Gastroesophageal sphincter (tissue), 4 donors: ENCODE results near the gene BMP7. TPM values are rescaled to one million over a fixed set of nuclear protein-coding genes. Genes with fewer than 3 reads are reported as not detected.

ENCODE experiments used
- ATAC-seq: fragments of 150-250 bp; one replicate; pipeline ENCODE4 v1.9.1; 2016; ENCODE audit warnings: mild to moderate bottlenecking, moderate library complexity
- H3K27ac ChIP-seq, 4 donors: fragments of 200-600 bp; sonication (generic) in 3 of 4; 1 replicate in 3 of 4; 2 replicates in 1 of 4; pipeline ENCODE4 v1.5.1; 2016 to 2019
- H3K27me3 ChIP-seq: fragments of 200-600 bp; sonication (generic); one replicate; pipeline ENCODE4 v1.5.1; 2019
- H3K36me3 ChIP-seq, 2 donors: fragments of 200-600 bp; sonication (generic); one replicate each; pipeline ENCODE4 v1.5.1; 2019; ENCODE audit warnings: control low read depth in 1 of 2
- H3K4me1 ChIP-seq, 3 donors: fragments of 200-600 bp; sonication (generic); 1 replicate in 2 of 3; 2 replicates in 1 of 3; pipeline ENCODE4 v1.5.1; 2016 to 2019; ENCODE audit warnings: control low read depth in 2 of 3
- H3K4me3 ChIP-seq, 2 donors: fragments of 200-600 bp; sonication (generic); one replicate each; pipeline ENCODE4 v1.5.1; 2019; ENCODE audit warnings: mild to moderate bottlenecking in 1 of 2, moderate library complexity in 1 of 2
- H3K9me3 ChIP-seq, 3 donors: fragments of 200-600 bp; sonication (generic); one replicate each; pipeline ENCODE4 v1.5.1; 2017 to 2019; ENCODE audit warnings: control low read depth in 2 of 3
- EP300 ChIP-seq: sonication (generic); formaldehyde crosslinking; IDR thresholded peaks from one replicate; pipeline ENCODE4 v1.6.1; 2017; ENCODE audit warnings: antibody characterized with exemption, mild to moderate bottlenecking
- POLR2A ChIP-seq, 2 donors: fragments of 450-650 bp; IDR thresholded peaks; one replicate each; pipeline ENCODE4 v1.6.1; 2017; ENCODE audit warnings: antibody characterized with exemption in 2 of 2, mild to moderate bottlenecking in 2 of 2, moderate library complexity in 1 of 2
- POLR2AphosphoS5 ChIP-seq: sonication (generic); formaldehyde crosslinking; IDR thresholded peaks from one replicate; pipeline ENCODE4 v1.6.1; 2017; ENCODE audit warnings: antibody characterized with exemption
- WGBS, 2 donors: methylation state at CpG; one replicate each; pipeline ENCODE4 v1.1.5; 2018; ENCODE audit warnings: low coverage in 1 of 2; 5-methylcytosine and 5-hydroxymethylcytosine counted together
- total RNA-seq, 4 donors: library from RNA; depleted of rRNA; stranded (reverse); fragments of >200 nt; gene quantifications; one replicate each; pipeline ENCODE4 v1.1.0, GENCODE V29; 2016
- TF ChIP-seq, protein P1 (sequence below), 4 experiments: fragments of 200-600 bp in 2 of 4; fragments of 450-650 bp in 2 of 4; sonication (generic) in 1 of 4; IDR thresholded peaks; one replicate each; pipeline ENCODE4 v1.5.1; 2017 to 2019; ENCODE audit warnings: antibody characterized with exemption in 4 of 4, mild to moderate bottlenecking in 2 of 4, moderate library complexity in 2 of 4

BMP7 gene
- total RNA-seq, 4 donors from 2014 or later = 0.16 to 10.8 (median 5.0) TPM

DNA sequence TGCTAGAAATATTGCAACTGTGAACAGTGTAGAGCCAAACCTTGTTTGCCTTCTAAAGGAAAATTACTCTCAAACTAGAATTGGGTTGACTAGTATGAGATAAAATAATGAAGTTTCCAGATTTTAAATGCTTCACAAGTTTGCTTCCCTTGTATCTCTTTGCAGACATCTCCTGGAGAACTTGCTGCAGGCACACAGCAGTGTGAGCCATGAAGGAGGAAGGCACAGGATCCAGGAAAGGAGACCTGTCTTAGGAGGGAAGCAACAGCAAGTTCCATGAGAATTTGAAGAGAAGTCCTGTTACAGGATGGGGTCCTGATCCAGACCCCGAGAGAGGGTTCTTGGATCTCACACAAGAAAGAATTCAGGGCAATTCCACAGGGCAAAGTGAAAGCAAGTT, 115.9 kb downstream of the BMP7 start:
- Histone ChIP-seq H3K36me3 (no peaks in the 10 kb centered on the region), H3K4me1 (no peaks in the 10 kb centered on the region), H3K27me3 (peaks cover 36% of the 10 kb centered on the region), H3K27ac (no peak overlapping the region), H3K4me3 (no peak overlapping the region), H3K9me3 (peaks cover 0 to 10% (median 0%) of the 10 kb centered on the region in 3 donors)
- ATAC-seq = no peak
- WGBS, 2 donors = 69 to 80% methylated on average over 1 of the region's 1 CpG
- TF ChIP-seq, protein P1, sequence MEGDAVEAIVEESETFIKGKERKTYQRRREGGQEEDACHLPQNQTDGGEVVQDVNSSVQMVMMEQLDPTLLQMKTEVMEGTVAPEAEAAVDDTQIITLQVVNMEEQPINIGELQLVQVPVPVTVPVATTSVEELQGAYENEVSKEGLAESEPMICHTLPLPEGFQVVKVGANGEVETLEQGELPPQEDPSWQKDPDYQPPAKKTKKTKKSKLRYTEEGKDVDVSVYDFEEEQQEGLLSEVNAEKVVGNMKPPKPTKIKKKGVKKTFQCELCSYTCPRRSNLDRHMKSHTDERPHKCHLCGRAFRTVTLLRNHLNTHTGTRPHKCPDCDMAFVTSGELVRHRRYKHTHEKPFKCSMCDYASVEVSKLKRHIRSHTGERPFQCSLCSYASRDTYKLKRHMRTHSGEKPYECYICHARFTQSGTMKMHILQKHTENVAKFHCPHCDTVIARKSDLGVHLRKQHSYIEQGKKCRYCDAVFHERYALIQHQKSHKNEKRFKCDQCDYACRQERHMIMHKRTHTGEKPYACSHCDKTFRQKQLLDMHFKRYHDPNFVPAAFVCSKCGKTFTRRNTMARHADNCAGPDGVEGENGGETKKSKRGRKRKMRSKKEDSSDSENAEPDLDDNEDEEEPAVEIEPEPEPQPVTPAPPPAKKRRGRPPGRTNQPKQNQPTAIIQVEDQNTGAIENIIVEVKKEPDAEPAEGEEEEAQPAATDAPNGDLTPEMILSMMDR (IDR thresholded peaks at IDR 0.05) = no peak
- TF ChIP-seq EP300 (no peak), POLR2A (IDR thresholded peaks at IDR 0.05) (no peak), POLR2AphosphoS5 (no peak)

DNA sequence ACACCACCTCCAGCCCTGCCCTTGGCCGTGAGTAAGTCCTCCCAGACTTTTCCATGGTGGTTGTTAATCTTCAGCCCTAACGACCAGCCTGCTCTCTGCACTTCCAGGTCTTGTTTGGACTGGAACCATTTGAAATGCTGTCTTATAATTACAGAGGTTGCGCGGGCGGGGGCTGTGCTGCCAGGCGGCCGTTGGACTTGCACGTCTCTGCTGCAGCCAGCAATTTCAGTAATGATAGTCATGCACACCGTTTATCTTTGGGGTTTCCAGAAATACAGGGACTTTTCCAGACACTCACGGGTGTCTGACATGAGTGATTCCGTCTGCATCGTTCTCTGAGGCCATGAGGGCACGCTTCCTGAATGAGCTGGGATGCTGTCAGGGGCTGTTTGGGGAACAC, 118.2 kb downstream of the BMP7 start:
- no peak for ATAC-seq
- no peak for TF ChIP-seq POLR2A (IDR thresholded peaks at IDR 0.05)
- no peak for TF ChIP-seq EP300
- TF ChIP-seq, protein P1 (IDR thresholded peaks at IDR 0.05) = no peak
- no peak for TF ChIP-seq POLR2AphosphoS5
- WGBS, 2 donors = 13% methylated on average over 5 of the region's 13 CpGs; no CpG with 5 or more reads in 1 of the 2 donors
- peaks cover 45% of the 10 kb centered on the region for H3K27me3 ChIP-seq
- H3K4me1 ChIP-seq = no peaks in the 10 kb centered on the region
- peaks cover 0 to 10% (median 0%) of the 10 kb centered on the region in 3 donors for H3K9me3 ChIP-seq
- H3K36me3 ChIP-seq = no peaks in the 10 kb centered on the region
- H3K27ac ChIP-seq = no peak overlapping the region
- H3K4me3 ChIP-seq = no peak overlapping the region

DNA sequence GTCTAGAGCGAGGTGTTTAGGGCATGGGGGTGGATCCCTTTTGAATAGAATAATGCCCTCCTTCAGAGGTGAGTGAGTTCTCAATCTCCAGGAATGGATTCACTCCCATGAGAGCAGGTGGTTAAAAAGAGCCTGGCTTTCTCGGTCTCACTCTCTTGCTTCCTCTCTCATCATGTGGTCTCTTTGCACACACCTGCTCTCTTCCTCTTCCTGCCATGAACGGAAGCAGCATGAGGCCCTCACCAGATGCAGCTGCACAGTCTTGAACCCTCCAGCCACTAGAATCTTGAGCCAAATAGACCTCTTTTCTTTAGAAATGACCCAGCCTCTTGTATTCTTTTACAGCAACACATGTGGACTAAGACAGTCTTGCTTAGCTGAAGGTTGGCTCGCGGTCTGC, 119.3 kb downstream of the BMP7 start:
- TF ChIP-seq POLR2A (IDR thresholded peaks at IDR 0.05) (no peak), EP300 (no peak), POLR2AphosphoS5 (no peak)
- TF ChIP-seq, protein P1 (IDR thresholded peaks at IDR 0.05) = no peak
- Histone ChIP-seq H3K27me3 (peaks cover 55% of the 10 kb centered on the region), H3K4me1 (no peaks in the 10 kb centered on the region), H3K4me3 (no peak overlapping the region), H3K9me3 (peaks cover 0 to 10% (median 0%) of the 10 kb centered on the region in 3 donors), H3K36me3 (no peaks in the 10 kb centered on the region), H3K27ac (no peak overlapping the region)
- 85% methylated on average over 5 of the region's 5 CpGs; no CpG with 5 or more reads in 1 of the 2 donors for WGBS, 2 donors
- no peak for ATAC-seq

DNA sequence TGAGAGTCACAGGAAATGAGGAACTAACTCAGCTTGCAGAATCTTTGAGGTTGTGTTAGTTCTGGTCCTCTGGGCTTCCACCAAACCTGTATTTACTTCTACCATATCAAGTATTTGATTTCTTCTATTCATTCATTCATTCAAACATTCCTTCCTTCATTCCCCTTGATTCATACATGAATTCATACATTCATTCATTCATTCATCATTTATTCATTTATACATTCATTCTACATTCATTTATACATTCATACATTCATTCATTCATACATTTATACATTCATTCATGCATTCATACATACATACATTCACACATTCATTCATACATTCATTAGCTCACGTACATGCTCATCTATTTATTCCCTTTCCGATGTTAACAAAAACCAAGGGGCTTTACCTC, 120.3 kb downstream of the BMP7 start:
- Histone ChIP-seq H3K4me1 (no peaks in the 10 kb centered on the region), H3K27ac (no peak overlapping the region), H3K36me3 (no peaks in the 10 kb centered on the region), H3K9me3 (peaks cover 0 to under 1% (median 0%) of the 10 kb centered on the region in 3 donors), H3K27me3 (peaks cover 52% of the 10 kb centered on the region), H3K4me3 (no peak overlapping the region)
- no peak for TF ChIP-seq POLR2AphosphoS5
- TF ChIP-seq EP300 = no peak
- TF ChIP-seq, protein P1 (IDR thresholded peaks at IDR 0.05) = no peak
- no peak for TF ChIP-seq POLR2A (IDR thresholded peaks at IDR 0.05)
- WGBS, 2 donors = 85 to 90% methylated on average over 2 of the region's 2 CpGs
- no peak for ATAC-seq

DNA sequence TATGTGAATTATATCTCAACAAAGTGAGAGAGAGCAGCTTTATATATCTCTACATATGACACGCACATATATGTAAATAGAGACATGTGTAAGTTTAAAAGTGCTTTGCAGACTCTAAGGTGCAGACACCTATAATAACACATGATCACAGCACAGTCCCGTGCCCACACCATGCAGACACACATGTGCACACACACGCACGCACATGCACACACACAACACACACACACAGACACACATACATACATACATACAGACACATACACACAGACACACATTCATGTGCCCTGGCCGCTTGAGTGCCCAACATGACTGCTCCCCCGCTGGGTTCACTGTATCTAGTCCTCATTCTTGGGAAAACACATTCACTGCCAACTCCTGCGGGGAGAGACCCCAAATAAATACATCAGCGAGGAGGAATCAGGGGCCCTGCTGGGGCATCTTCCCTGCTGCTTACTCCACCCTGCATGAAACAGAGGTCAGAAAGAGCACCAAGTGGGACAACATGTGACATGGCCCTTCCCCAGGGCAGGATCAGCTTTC, 121.3 kb downstream of the BMP7 start:
- H3K36me3 ChIP-seq = no peaks in the 10 kb centered on the region
- H3K4me1 ChIP-seq = no peaks in the 10 kb centered on the region
- H3K27ac ChIP-seq = no peak overlapping the region
- peaks cover 52% of the 10 kb centered on the region for H3K27me3 ChIP-seq
- 83 to 86% methylated on average over 5 to 6 of the region's 8 CpGs for WGBS, 2 donors
- no peak for TF ChIP-seq POLR2AphosphoS5
- no peak for TF ChIP-seq EP300
- TF ChIP-seq, protein P1 (IDR thresholded peaks at IDR 0.05) = no peak
- TF ChIP-seq POLR2A (IDR thresholded peaks at IDR 0.05) = no peak
- no peak for ATAC-seq
- no peaks in the 10 kb centered on the region for H3K9me3 ChIP-seq
- no peak overlapping the region for H3K4me3 ChIP-seq
